CD4-positive, alpha-beta T cell treated with Interleukin-15 for 1 hour (primary cell): ENCODE data around the gene WDR49.

Source experiments
- DNase-seq: peaks from one replicate; pipeline ENCODE4 v3.0.0-alpha.2; 2020

The WDR49 gene

DNA sequence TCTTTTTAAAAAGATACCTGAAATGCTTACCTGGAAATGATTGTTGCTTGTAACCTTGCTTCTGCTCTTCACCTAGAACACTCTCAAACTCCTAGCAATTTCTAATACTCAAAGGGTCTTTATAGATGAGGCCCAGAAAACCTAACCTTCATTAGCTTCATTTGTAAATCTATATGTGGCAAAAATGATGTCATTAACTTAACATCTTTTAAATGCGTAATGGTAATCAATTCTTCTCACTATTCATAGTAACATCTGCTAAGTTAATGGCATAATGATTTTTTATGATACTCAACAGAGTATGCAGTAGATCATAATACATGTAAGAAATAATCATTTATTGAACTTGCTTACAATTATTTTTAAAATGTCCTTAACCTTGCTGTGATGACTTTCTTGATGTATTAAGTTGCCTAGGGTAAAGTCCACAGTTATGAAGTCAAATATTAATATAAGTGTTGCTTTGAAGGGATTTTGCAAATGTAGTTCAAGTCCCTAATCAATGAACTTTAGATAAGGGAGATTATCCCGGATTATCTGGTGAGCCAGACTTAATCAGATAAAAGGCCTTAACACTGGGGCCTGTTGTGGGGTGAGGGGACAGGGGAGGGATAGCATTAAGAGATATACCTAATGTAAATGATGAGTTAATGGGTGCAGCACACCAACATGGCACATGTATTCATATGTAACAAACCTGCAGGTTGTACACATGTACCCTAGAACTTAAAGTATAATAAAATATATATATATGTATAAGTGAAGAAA, 169.8 kb downstream of the WDR49 start:
- DNase-seq: no peak

DNA sequence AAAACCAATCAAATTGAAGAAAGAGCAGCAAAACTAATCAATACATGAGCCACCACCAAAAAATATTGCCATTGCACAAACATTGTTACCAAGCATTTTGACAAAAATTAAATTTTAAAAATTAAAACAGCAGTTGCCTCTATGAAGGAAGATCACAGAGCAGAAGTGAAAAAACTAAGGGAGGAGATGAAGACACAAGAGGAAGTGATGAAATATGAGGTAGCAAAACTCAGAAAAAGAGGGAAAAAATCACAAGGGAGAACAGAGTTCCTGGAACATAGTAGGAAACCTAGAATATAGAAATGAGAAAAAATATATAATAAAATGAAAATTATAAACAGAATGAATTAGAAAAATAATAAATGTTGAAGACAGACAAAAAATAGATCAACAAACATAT, 172.6 kb downstream of the WDR49 start:
- no peak for DNase-seq

DNA sequence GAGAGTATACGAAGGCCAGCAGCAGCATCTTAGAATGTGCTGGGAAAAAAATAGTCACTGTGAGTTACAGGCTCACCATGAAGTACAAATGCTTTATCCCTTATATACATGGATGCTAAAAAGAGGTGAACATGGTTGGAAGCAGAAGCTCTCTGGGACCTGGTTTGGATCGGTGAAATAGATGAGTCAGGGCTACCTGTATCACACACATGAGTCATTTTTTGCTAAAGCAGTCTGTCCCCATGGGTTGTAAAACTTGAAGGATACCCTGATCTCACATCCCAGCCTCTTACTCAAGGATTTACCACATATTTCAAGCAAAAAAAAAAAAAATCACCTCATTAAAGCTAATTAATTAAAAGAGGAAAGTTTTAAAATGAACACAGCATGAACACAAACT, 173.0 kb downstream of the WDR49 start:
- DNase-seq: no peak

DNA sequence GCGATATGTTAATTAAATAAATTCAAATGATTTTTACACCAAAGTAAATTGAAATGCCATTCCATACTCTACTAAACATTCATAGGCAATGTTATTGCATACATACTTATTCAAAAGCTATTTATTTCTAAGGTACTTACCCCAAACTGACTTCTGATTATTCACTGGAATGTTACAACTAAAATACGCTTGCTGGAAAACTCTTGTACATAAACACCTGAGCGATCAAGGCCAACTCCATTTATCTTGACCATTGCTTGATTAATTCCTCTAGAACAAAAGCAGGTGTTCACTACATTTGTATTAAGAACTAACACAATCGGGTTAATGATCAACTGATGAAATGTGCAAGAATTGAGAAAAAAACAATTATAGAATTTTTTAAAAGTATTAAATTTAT, 179.9 kb downstream of the WDR49 start, which contains the start of gene SERPINI2:
TSS of gene SERPINI2 (minus strand) at position 180 of the 400 bp plus-strand sequence. CDS start 2,208 bp downstream, outside the sequence.
- DNase-seq: no peak

DNA sequence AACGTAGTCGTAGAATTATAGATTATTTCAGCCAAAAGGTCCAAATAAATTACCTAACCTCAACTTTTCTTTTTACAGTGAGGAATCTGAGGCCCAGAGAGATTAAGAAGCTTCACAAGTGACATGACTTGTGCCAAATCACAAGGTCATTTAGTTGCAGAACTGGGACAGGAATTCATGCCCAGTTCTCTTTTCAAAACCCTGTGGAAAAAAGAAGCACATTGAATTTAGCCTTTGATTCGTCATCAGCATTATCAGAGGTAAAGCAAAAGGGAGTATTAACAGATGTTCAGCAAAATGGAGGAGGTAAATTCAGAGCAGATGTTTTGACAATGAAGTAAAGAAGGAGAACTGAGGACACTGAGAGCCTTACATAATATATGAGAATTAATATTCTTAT, 184.4 kb downstream of the WDR49 start:
- DNase-seq: no peak

DNA sequence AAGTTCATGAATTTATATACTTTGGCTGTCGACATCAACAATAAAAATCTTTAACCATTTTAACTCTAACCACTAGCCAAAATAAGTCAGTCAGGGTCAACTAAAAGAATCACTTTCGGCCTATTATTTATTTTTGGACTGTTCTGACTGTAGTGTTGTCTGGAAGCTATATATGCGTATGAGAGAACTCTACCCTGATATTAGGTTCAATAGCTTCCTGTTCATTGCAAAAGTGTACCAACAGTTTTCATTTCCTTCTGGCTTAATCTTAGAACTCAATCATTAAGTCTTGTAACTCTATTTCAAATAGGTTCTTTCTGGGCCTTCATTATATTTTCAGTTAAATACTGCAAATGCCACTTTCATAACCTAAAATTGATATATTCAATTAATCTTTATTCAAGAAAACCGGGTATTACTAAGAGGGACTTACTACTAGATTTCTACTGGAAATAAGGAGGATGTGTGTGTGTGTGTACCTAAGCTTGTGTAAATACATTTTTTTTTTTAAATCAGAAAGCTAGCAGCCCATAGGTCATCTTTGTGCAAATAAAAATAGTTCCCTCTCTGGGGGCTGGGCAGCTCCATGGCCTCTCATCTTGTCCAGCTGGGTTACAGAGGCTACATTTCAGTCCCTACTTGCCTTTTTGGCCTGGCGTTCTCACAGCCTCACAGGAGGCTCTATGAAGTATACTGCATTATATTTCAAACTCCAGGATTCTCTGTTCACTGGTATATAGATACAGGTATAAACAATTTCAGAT, 185.7 kb downstream of the WDR49 start:
- no peak for DNase-seq

DNA sequence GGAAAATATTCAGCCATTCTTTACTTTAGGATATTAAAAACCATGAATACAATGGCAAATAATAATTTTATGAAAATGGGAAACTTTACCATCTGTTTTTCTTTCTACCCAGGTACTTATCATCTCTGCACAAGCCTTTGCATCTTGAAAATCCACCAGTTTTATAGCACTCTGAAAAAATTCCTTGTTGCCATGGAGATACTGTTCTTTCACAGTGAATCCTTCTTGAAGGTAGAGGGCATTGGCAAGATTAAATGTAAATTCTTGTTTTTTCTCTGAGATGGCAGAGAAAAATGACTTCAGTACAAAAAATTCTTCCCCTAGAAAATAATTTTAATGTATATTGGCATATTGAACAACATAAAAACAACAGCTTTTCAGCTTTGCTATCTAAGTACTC, 186.8 kb downstream of the WDR49 start:
- no peak for DNase-seq

DNA sequence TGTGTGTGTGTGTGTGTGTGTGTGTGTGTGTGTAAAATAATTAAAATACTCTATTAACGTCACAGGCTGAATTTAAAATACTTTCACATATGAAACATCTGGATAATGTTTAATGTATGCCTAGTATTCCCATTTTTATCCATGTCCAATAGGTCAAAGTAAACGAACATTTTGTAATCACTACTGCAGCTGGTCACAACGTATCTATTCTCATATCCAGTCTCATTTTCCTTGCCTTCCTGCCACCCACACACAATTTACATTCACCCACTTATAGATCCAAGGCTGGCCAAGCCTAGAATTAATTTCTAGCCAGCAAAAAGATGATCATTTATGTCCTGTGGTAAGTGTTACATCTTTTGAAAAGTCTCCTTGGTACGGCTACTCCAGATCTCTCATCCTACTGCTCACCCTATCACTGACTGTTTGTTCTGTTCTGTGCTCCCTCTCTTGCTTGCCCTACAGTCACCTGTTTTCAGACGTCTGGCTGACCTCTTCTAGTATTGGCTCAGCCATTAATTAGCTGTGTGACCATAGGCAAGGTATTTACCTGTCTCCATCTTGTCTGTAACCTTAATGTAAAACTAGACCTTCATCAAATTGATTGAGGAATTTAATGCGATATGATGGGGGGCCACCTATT, 197.5 kb downstream of the WDR49 start:
- no peak for DNase-seq

DNA sequence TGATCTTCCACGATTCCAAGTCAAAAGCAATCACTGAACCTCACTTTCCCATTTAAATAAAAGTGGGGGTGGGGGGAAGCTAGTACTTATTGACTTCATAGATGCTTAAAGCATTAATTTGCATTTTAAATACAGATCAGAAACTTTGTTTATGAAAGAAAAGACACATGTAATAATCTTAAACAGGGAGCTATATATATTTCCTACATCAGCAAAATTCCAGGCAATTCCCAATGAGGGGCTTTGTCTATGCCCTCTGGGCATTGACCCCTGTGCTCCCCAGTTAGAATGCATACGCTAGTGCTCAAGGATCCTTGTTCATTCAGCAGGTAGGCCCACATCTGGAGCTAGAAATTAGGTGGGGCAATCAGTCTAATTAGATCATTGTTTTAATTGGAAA, 199.9 kb downstream of the WDR49 start:
- DNase-seq: no peak

DNA sequence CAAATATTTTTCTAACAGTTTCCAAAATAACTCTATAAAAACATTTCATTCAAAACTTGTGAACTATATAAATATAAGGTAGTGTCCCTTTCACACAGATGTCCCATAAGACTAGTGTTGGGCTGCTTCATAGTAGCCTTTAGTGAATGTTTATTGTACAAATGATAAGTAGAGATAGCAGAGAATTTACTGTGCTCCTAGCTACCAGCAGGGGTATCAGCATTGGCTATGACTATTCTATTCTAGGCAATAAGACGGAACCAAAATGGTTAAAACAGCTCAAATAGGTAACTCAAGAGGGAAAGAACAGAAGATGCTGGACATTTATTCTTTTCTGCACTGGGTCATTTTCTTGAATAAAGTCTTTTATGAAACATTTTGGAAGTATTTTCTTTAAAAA, 202.5 kb downstream of the WDR49 start:
- no peak for DNase-seq

DNA sequence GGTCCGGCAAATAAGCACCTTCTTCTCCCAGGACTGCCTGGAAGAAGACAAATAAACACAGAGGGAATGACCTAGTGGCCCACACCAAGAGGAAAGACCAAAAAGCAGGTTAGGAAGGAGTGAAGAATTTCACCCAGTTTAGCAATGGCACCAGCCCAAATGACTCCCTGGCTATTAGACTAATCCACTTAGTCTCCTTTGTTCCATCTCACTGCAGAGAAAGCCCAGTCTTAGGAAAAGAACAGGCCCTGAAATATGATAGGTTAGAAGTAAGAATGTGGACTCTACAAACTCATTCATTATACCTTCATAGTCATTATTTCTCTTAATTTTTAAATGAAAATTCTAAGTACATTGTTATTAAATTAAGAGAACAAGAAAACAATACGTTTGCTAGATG, 203.1 kb downstream of the WDR49 start:
- DNase-seq: no peak

DNA sequence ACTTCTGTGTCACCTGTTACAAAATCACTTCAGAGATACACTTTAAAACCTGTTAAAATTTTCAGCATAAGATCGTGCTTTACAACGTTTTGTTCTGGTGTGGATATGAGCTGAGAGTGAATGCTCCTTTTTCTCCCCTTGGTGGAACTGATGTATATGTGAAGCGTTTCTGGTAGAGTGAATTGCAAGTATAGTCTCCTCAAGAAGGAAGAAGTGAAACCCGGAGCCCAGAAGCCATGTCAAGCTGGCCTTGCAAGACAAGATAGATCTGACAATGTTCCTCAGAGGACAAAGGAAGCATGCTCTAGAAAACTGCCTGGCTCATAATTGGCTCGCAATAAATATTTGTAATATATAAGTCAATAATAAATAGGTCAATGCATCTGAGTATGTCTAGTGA, 203.5 kb downstream of the WDR49 start:
- no peak for DNase-seq

DNA sequence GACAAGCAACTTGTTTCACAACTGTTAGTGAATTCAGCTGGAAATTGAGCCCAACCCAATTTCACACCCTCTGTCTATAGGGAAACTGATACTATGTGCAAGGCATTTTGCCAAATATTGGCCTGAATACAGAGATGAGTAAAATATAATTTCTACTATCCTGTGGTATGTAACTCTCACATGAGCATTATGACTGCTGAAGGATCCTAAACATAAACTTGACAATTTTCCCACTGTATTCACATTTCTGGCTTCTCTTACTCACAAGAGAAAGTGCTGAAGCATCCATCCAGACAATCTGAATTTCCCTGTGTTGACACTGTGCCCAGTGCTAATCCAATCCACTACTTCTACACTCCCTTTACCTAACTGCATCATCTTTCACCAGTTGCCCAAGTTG, 208.3 kb downstream of the WDR49 start:
- DNase-seq: no peak

DNA sequence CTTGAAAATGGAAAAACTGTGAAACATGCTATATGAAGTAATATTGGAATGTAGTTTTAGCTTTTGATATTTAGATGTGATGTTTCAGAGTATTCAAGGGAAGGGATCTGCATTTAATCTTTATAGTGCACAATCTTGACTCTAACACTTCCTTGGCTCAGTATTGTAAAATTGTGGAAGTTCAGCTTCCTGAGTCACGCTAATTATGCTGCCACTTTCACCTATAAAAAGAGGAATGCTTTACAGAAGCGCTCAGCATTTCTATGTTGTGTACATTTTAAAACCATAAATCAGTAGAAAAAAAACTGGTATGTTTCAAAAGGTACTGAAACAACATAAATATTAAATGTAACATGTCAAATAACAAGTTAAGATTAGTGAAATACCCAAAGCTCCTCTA, 212.5 kb downstream of the WDR49 start:
- DNase-seq: no peak

DNA sequence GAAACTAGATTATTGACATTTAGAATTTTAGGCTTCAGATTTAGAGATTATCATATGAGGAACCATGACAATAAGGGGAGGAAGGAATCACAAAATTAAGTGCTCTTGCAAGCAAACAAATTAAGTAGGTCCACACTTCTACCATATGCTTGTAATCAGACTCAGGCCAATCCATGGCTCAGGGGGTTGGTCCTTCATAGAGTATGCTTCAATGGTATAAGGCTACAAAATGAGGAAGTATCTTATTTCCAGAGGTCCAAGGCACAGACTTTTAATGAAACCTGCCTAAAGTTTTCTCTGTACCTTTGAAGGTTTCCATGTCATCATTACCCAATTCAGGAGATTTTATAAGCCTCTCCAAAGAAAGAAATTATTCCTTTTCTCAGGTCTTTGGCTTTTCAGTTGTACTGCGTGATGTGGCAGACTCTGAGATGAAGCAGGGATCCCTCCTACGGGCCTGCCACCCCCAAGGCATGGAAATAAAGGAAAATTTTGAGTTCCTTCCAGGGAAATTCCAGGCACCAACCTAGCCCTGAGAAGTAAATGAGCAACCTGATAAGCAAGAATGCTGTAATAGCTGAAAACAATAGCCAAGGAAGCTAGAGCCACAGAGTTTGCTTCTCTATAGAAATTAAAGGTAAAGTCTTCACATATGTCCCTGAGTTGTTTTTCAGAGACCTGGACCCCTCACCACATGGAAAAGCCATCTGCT, 216.2 kb downstream of the WDR49 start:
- no peak for DNase-seq
